Cortex of kidney (tissue), 1 donor: ENCODE measurements around the gene MCRS1.
"Not testable (repeated sequence)": the region's sequence is repeated elsewhere in the genome, so short reads cannot be mapped to it uniquely, and the experiment has no call there.

Experiments
- DNase-seq: peaks from one replicate; lab custom pipeline; 2025; lab: John Stamatoyannopoulos, UW

MCRS1 gene

GRCh38 chr12:49518914-49519573 is 48.9 kb downstream of the MCRS1 start:
- DNase-seq: no peak

GRCh38 chr12:49515266-49515665 is 52.7 kb downstream of the MCRS1 start:
- no peak for DNase-seq

- DNase-seq: no peak
Measured at GRCh38 chr12:49512546-49512945, 55.4 kb downstream of the MCRS1 start.

GRCh38 chr12:49511410-49511809 is 56.5 kb downstream of the MCRS1 start:
- no peak for DNase-seq

GRCh38 chr12:49509681-49510080 is 58.3 kb downstream of the MCRS1 start:
- not testable (repeated sequence) for DNase-seq
